Sigmoid colon (tissue), 4 donors: Measurements from ENCODE around the gene C5orf34.

ENCODE experiments used
- CTCF ChIP-seq, 4 experiments: fragments of 450-650 bp in 3 of 4; fragments of 200-600 bp in 1 of 4; IDR thresholded peaks; one replicate each; pipeline ENCODE4 v1.5.1; 2016 to 2019; ENCODE audit warnings: antibody characterized with exemption in 4 of 4, mild to moderate bottlenecking in 3 of 4, moderate library complexity in 2 of 4
- EP300 ChIP-seq, 4 donors: sonication (generic); formaldehyde crosslinking; IDR thresholded peaks; one replicate each; pipeline ENCODE4 v1.6.1; 2017; ENCODE audit warnings: antibody characterized with exemption in 4 of 4
- POLR2A ChIP-seq, 2 donors: fragments of 450-650 bp; IDR thresholded peaks; one replicate each; pipeline ENCODE4 v1.6.1; 2016; ENCODE audit warnings: antibody characterized with exemption in 2 of 2, mild to moderate bottlenecking in 2 of 2, moderate library complexity in 2 of 2
- POLR2AphosphoS5 ChIP-seq, 4 donors: sonication (generic); formaldehyde crosslinking; IDR thresholded peaks; one replicate each; pipeline ENCODE4 v1.6.1; 2017; ENCODE audit warnings: antibody characterized with exemption in 4 of 4

- TF ChIP-seq CTCF (IDR thresholded peaks at IDR 0.05), result no peak
- TF ChIP-seq EP300 (IDR thresholded peaks at IDR 0.05), result no peak
- TF ChIP-seq POLR2AphosphoS5 (IDR thresholded peaks at IDR 0.05), result no peak
- TF ChIP-seq POLR2A (IDR thresholded peaks at IDR 0.05), result no peak
Observed at GRCh38 chr5:43563321-43563720, 48.4 kb upstream of the C5orf34 start.
